Caco-2 (cell line): ENCODE results near the gene TINAGL1. TPM values are rescaled to one million over a fixed set of nuclear protein-coding genes. Genes with fewer than 3 reads are reported as not detected.

ENCODE experiments used
- BruUV-seq: library from RNA; stranded (reverse); fragments of 400-500 nt; replicated peaks from 2 replicates; lab custom pipeline; 2021; lab: Mats Ljungman, UMichigan
- CTCF ChIA-PET: fragments of 300-600 bp; sonication (Branson Sonifier 250); formaldehyde crosslinking; loops from one replicate; lab custom pipeline; 2022; ENCODE audit warnings: antibody characterized with exemption; lab: Charles Lee
- POLR2A ChIA-PET: fragments of 300-600 bp; sonication (Branson Sonifier 250); formaldehyde crosslinking; loops from one replicate; lab custom pipeline; 2022; ENCODE audit warnings: antibody characterized with exemption; lab: Charles Lee
- DNase-seq, 2 experiments: peaks; one replicate each; pipeline versions ENCODE4 v3.0.0 to v3.0.0-alpha.2; 2020 to 2022
- H3K27me3 ChIP-seq: replicated peaks from 2 replicates; pipeline ENCODE4 v1.6.0; 2011; ENCODE audit warnings: low read length; ENCODE audit not compliant: control insufficient read depth, insufficient read depth
- H3K36me3 ChIP-seq: 2 replicates; pipeline ENCODE4 v1.5.1; 2011; ENCODE audit warnings: low read length; ENCODE audit not compliant: control insufficient read depth, insufficient read depth
- H3K4me1 ChIP-seq: fragments of 250-450 bp; sonication (Bioruptor Pico); 2 replicates; pipeline ENCODE4 v1.5.1; 2020; ENCODE audit warnings: mild to moderate bottlenecking
- H3K4me3 ChIP-seq: 2 replicates; pipeline ENCODE4 v1.5.1; 2011; ENCODE audit warnings: low read depth, mild to moderate bottlenecking, control low read depth, low read length
- H3K9me3 ChIP-seq: fragments of 250-450 bp; sonication (Bioruptor Pico); 2 replicates; pipeline ENCODE4 v1.5.1; 2020; ENCODE audit warnings: mild to moderate bottlenecking, moderate library complexity
- H3K27ac Mint-ChIP-seq: one replicate; pipeline ENCODE4 v1.8.0; 2022; ENCODE audit warnings: mixed read lengths; ENCODE audit not compliant: unreplicated experiment
- H3K27me3 Mint-ChIP-seq: one replicate; pipeline ENCODE4 v1.8.0; 2022; ENCODE audit warnings: mixed read lengths; ENCODE audit not compliant: insufficient read depth, unreplicated experiment
- H3K36me3 Mint-ChIP-seq: one replicate; pipeline ENCODE4 v1.8.0; 2022; ENCODE audit warnings: mild to moderate bottlenecking, mixed read lengths; ENCODE audit not compliant: insufficient read depth, unreplicated experiment
- H3K4me1 Mint-ChIP-seq: one replicate; pipeline ENCODE4 v1.8.0; 2022; ENCODE audit warnings: low read depth, mixed read lengths; ENCODE audit not compliant: unreplicated experiment
- H3K4me3 Mint-ChIP-seq: one replicate; pipeline ENCODE4 v1.8.0; 2022; ENCODE audit warnings: mild to moderate bottlenecking, moderate library complexity, mixed read lengths; ENCODE audit not compliant: unreplicated experiment
- H3K9me3 Mint-ChIP-seq: one replicate; pipeline ENCODE4 v1.8.0; 2022; ENCODE audit warnings: mixed read lengths; ENCODE audit not compliant: unreplicated experiment
- CTCF ChIP-seq, 2 experiments: fragments of 200-600 bp in 1 of 2; IDR thresholded peaks; 1 replicate in 1 of 2; 2 replicates in 1 of 2; pipeline versions ENCODE4 v1.5.1 to v1.8.0; 2011 to 2022; ENCODE audit warnings: antibody characterized with exemption in 1 of 2, control low read depth in 1 of 2, inconsistent platforms in 1 of 2, low read depth in 1 of 2, low read length in 1 of 2, mild to moderate bottlenecking in 1 of 2, moderate library complexity in 1 of 2; ENCODE audit not compliant: insufficient read depth in 1 of 2, severe bottlenecking in 1 of 2, unreplicated experiment in 1 of 2
- intact Hi-C: fragments of 100-400 bp; cut with micrococcal nuclease; formaldehyde crosslinking; loops from one replicate; pipeline ENCODE4 v1.10.0; 2022; ENCODE audit not compliant: unreplicated experiment
- total RNA-seq: library from RNA; stranded (reverse); gene quantifications from 2 replicates; pipeline ENCODE4 v1.2.3, GENCODE V29; 2022

Gene TINAGL1
- total RNA-seq, 1 experiment from 2014 or later, result 101 TPM

- ChIA-PET CTCF (interaction anchor here (2.2 kb wide), 1 partner anchor 43 kb away, joined by 6 read pairs; no protein-coding TSS in a partner anchor), POLR2A (no interaction called here)
- Mint-ChIP-seq H3K4me1 (peaks cover 13% of the 10 kb centered on the region), H3K9me3 (no peaks in the 10 kb centered on the region), H3K27me3 (no peaks in the 10 kb centered on the region), H3K27ac (no peak overlapping the region), H3K36me3 (peaks cover 24% of the 10 kb centered on the region), H3K4me3 (no peak overlapping the region)
- Histone ChIP-seq H3K9me3 (no peaks in the 10 kb centered on the region), H3K4me1 (peaks cover 23% of the 10 kb centered on the region), H3K4me3 (no peak overlapping the region), H3K27me3 (no peaks in the 10 kb centered on the region), H3K36me3 (no peaks in the 10 kb centered on the region)
- TF ChIP-seq CTCF (IDR thresholded peaks at IDR 0.05; ENCODE audit: insufficient read depth in 1 of 2, low read depth in 1 of 2, low read length in 1 of 2, severe bottlenecking in 1 of 2, unreplicated experiment in 1 of 2), result no peak
- DNase-seq, result no peak
- intact Hi-C loops, result no loop called here
- BruUV-seq, result no TSS peak
These were observed 15.8 kb downstream of the TINAGL1 start for GRCh38 chr1:31592132-31592531.

GRCh38 chr1:31593136-31593665 lies 16.9 kb downstream of the TINAGL1 start:
- no peaks in the 10 kb centered on the region for H3K36me3 ChIP-seq
- no TSS peak for BruUV-seq
- H3K4me1 ChIP-seq, result peaks cover 23% of the 10 kb centered on the region
- intact Hi-C loops, result no loop called here
- H3K27me3 Mint-ChIP-seq, result no peaks in the 10 kb centered on the region
- no peak for TF ChIP-seq CTCF (IDR thresholded peaks at IDR 0.05; ENCODE audit: insufficient read depth in 1 of 2, low read depth in 1 of 2, low read length in 1 of 2, severe bottlenecking in 1 of 2, unreplicated experiment in 1 of 2)
- no peak for DNase-seq
- ChIA-PET CTCF (no interaction called here), POLR2A (no interaction called here)
- H3K36me3 Mint-ChIP-seq, result peaks cover 17% of the 10 kb centered on the region
- no peak overlapping the region for H3K4me3 ChIP-seq
- no peaks in the 10 kb centered on the region for H3K27me3 ChIP-seq
- no peak overlapping the region for H3K27ac Mint-ChIP-seq
- no peaks in the 10 kb centered on the region for H3K9me3 ChIP-seq
- H3K4me3 Mint-ChIP-seq, result no peak overlapping the region
- H3K9me3 Mint-ChIP-seq, result no peaks in the 10 kb centered on the region
- peaks cover 13% of the 10 kb centered on the region for H3K4me1 Mint-ChIP-seq

GRCh38 chr1:31593770-31594632 lies 17.7 kb downstream of the TINAGL1 start:
- intact Hi-C loops, result loop anchor here (1.0 kb wide), 2 partner anchors 30 to 45 kb away; no protein-coding TSS in a partner anchor
- POLR2A ChIA-PET, result no interaction called here
- peak; percentile 81 to 85 for DNase-seq
- no peaks in the 10 kb centered on the region for H3K9me3 ChIP-seq
- no peak overlapping the region for H3K4me3 ChIP-seq
- H3K4me3 Mint-ChIP-seq, result no peak overlapping the region
- H3K36me3 Mint-ChIP-seq, result peaks cover 12% of the 10 kb centered on the region
- CTCF ChIA-PET, result no interaction called here
- TF ChIP-seq CTCF (IDR thresholded peaks at IDR 0.05; ENCODE audit: insufficient read depth in 1 of 2, low read depth in 1 of 2, low read length in 1 of 2, severe bottlenecking in 1 of 2, unreplicated experiment in 1 of 2), result peak; percentile 78 to 84
- no peak overlapping the region for H3K27ac Mint-ChIP-seq
- peaks cover 21% of the 10 kb centered on the region for H3K4me1 ChIP-seq
- no peaks in the 10 kb centered on the region for H3K27me3 ChIP-seq
- H3K27me3 Mint-ChIP-seq, result no peaks in the 10 kb centered on the region
- no TSS peak for BruUV-seq
- H3K9me3 Mint-ChIP-seq, result no peaks in the 10 kb centered on the region
- peaks cover 13% of the 10 kb centered on the region for H3K4me1 Mint-ChIP-seq
- no peaks in the 10 kb centered on the region for H3K36me3 ChIP-seq
